HCT116 (cell line): ENCODE data around the gene CARS1.

Experiments used
- CTCF ChIP-seq, 3 experiments: fragments of 200-600 bp in 1 of 3; sonication (generic) in 1 of 3; IDR thresholded peaks in 2 of 3; conservative IDR thresholded peaks in 1 of 3; 2 replicates each; pipeline ENCODE4 v1.5.1; 2012 to 2017; ENCODE audit warnings: low read depth in 2 of 3, low read length in 2 of 3, antibody characterized with exemption in 1 of 3, borderline replicate concordance in 1 of 3, control low read depth in 1 of 3, mild to moderate bottlenecking in 1 of 3, mixed read lengths in 1 of 3, mixed run types in 1 of 3, moderate library complexity in 1 of 3; ENCODE audit not compliant: insufficient read depth in 1 of 3
- EZH2 ChIP-seq: fragments of 200-600 bp; sonication (generic); IDR thresholded peaks from 2 replicates; pipeline ENCODE4 v1.6.1; 2017; ENCODE audit warnings: antibody characterized with exemption, mixed run types
- EZH2phosphoT487 ChIP-seq: fragments of 200-600 bp; IDR thresholded peaks from 2 replicates; pipeline ENCODE4 v1.6.1; 2018; ENCODE audit warnings: antibody characterized with exemption, borderline replicate concordance
- POLR2A ChIP-seq: IDR thresholded peaks from 2 replicates; pipeline ENCODE4 v1.7.0; 2011; ENCODE audit warnings: borderline replicate concordance; ENCODE audit not compliant: insufficient read depth, insufficient read length; ENCODE audit errors: extremely low read depth
- SIN3A ChIP-seq: IDR thresholded peaks from 2 replicates; pipeline ENCODE4 v1.6.1; 2012; ENCODE audit warnings: low read depth
- SP1 ChIP-seq: IDR thresholded peaks from 2 replicates; pipeline ENCODE4 v1.6.1; 2012; ENCODE audit warnings: low read depth
- YY1 ChIP-seq: IDR thresholded peaks from 2 replicates; pipeline ENCODE4 v1.6.1; 2011; ENCODE audit warnings: low read length, low read depth, moderate library complexity, mild to moderate bottlenecking; ENCODE audit not compliant: insufficient replicate concordance; ENCODE audit errors: extremely low read depth
- ZBTB33 ChIP-seq: IDR thresholded peaks from 2 replicates; pipeline ENCODE4 v1.6.1; 2011; ENCODE audit warnings: mild to moderate bottlenecking, low read length, moderate library complexity; ENCODE audit not compliant: insufficient replicate concordance; ENCODE audit errors: extremely low read depth
- TF ChIP-seq, protein P1 (sequence below): IDR thresholded peaks from 2 replicates; pipeline ENCODE4 v1.6.1; 2012

DNA sequence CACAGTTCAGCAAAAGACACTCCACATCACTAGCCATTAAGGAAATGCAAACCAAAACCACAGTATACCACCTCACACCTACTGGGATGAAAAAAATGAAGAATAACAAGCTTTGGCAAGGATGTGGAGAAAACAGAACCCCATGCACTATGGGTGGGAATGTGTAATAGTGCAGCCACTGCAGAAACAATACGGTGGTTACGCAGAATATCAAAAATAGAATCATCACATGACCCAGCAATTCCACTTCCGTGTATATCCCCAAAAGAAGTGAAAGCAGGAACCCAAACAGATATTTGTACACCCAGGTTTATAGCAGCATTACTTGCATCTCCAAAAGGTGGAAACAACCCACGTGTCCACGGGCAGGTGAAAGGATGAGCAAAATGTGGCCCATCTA lies 20.8 kb downstream of the CARS1 start:
- TF ChIP-seq POLR2A (no peak), SP1 (no peak), YY1 (no peak), EZH2phosphoT487 (no peak), CTCF (IDR thresholded peaks at IDR 0.05 in 2 of 3, conservative IDR thresholded peaks at IDR 0.05 in 1 of 3; ENCODE audit: borderline replicate concordance in 1 of 3, insufficient read depth in 1 of 3, low read depth in 2 of 3, low read length in 2 of 3) (no peak), EZH2 (no peak), ZBTB33 (no peak), SIN3A (no peak)
- TF ChIP-seq, protein P1, sequence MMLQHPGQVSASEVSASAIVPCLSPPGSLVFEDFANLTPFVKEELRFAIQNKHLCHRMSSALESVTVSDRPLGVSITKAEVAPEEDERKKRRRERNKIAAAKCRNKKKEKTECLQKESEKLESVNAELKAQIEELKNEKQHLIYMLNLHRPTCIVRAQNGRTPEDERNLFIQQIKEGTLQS, result no peak
